AG09319 (cell line): ENCODE measurements around the gene CNRIP1.

Experiments
- DNase-seq: peaks from one replicate; pipeline ENCODE4 v3.0.0-alpha.2; 2010; ENCODE audit warnings: low read depth; ENCODE audit errors: extremely low read depth
- TF ChIP-seq, protein P1 (sequence below): IDR thresholded peaks from 2 replicates; pipeline ENCODE4 v1.5.1; 2011; ENCODE audit warnings: low read depth, mild to moderate bottlenecking, inconsistent platforms, low read length, moderate library complexity

Gene CNRIP1

DNA sequence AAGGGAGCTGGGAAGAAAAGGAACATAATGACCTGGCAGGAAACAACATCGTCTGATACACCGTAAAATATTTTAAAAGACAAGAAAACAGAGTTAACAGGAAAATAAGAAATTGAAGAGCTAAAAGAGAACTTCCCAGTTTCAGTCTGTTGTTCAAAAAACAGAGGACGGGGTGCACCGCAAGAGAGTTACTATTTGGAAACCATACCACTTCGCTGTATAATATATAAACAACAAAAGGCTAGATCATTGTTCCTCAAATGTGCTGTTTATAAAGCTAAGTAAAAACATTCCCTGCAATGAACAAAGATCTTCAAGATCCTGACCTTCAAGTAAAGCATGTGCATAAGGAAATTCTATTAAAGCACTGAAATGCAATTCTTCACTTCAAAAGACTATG lies 69.6 kb downstream of the CNRIP1 start:
- no peak for DNase-seq
- TF ChIP-seq, protein P1, sequence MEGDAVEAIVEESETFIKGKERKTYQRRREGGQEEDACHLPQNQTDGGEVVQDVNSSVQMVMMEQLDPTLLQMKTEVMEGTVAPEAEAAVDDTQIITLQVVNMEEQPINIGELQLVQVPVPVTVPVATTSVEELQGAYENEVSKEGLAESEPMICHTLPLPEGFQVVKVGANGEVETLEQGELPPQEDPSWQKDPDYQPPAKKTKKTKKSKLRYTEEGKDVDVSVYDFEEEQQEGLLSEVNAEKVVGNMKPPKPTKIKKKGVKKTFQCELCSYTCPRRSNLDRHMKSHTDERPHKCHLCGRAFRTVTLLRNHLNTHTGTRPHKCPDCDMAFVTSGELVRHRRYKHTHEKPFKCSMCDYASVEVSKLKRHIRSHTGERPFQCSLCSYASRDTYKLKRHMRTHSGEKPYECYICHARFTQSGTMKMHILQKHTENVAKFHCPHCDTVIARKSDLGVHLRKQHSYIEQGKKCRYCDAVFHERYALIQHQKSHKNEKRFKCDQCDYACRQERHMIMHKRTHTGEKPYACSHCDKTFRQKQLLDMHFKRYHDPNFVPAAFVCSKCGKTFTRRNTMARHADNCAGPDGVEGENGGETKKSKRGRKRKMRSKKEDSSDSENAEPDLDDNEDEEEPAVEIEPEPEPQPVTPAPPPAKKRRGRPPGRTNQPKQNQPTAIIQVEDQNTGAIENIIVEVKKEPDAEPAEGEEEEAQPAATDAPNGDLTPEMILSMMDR: no peak

DNA sequence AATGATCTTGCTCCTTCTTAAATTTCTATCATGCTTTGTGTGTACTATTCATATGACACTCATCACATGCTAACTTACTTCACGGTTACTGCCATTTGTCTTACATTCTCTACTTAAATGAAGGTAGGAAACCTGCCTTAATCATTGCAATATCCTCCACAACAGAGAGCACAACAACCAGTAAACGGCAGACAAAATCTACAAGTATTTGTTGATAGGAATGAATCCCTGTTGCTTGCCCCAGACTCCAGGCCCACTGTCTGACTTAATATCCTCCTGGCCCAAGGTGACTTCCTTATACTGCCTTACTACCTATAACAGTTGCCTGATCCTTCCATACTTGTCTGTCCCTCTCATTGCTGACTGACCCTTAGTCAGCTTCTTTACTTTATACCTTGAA lies 70.9 kb downstream of the CNRIP1 start:
- DNase-seq: no peak
- TF ChIP-seq, protein P1: no peak

DNA sequence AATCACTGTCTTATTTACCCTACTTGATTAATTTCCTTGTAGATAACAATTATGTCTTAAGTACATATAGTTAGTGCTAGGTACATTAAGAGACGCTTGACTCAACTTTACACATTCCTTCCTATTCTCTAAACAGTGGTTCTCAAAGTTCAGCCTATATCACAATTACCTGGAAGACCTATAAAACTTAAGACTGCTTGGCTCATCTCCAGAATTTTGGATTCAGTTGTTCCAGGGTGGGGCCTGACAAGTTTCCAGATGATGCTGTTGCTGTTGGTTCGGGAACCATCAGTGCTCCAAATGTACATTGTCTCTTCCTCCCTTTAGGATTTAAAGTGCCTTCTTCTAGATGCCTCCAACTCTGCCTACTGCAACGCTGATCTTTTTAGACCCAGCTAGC lies 71.4 kb downstream of the CNRIP1 start:
- no peak for DNase-seq
- TF ChIP-seq, protein P1: no peak

DNA sequence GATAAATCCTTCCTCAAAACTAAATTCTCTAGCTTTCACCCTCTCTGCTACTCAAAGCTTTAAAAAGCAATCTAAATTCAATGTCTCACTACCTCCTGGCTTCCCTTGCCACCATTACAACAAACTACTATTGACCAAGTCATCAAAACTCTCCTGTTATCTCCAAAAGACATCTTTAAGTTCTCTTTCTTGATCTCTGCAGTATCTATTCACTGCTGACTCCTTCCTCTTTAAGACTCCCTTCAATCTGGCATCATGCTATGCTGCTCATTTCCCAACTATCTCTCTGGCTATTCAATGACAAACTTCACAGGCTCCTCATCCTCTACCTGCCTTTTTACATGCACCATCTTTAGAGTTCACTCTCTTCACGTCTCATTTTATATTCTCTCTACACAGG lies 73.4 kb downstream of the CNRIP1 start:
- TF ChIP-seq, protein P1: no peak
- DNase-seq: no peak

DNA sequence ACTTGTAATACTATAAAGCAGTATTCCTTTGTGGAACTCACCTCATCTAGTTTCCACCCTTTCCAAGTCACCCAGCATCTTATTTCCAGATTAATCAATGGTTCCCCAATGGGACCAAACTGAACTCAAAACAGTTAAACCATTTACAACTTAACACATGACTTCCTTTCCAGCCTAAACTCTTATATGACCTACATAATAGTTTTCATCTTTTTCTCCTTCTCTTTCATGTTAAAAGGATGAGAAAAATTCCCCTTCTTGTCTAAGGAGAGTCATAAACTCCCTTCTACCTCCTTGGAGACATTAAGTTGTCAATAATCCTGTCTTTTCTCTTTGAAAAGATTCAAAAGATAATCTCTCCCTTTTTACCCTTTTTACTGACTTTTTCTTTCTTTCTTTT lies 74.1 kb downstream of the CNRIP1 start:
- TF ChIP-seq, protein P1: no peak
- no peak for DNase-seq

DNA sequence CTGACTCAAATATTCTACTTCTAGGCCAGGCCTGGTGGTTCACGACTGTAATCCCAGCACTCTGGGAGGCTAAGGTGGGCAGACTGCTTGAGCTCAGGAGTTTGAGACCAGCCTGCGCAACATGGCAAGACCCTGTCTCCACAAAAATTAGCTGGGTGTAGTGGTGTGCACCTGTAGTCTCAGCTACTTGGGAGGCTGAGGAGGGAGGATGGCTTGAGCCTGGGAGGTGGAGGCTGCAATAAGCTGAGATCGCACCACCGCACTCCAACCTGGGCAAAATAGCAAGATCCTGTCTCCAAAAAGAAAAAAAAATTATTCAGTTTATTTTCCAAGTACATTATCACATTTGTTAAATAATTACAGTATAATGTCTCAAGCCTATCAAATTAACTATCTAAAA lies 74.7 kb downstream of the CNRIP1 start:
- TF ChIP-seq, protein P1: no peak
- no peak for DNase-seq

DNA sequence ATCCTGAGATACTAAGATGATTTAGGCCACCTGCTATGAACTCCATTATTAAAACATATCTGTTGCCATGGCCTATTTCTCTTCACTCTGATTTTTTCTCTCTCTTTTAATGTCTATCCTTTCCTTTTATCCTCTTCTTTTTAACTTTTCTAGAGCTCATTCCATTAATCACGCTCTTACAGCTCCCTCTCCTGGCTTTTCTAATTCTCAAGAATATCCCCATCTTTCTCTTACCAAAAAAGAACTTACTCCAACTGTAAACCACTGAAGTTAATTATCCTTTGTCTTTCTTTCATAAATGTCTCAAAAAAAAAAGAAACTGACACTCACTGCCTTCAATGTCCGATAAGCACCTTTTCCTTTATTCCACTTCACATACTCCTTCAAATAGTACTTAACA lies 75.3 kb downstream of the CNRIP1 start:
- TF ChIP-seq, protein P1: peak; percentile 28
- DNase-seq: no peak
